Measurements from ENCODE around the gene TMCC1.
"Not testable (repeated sequence)": the region's sequence is repeated elsewhere in the genome, so short reads cannot be mapped to it uniquely, and the experiment has no call there.

Gene TMCC1

GRCh38 chr3:129837065-129837642, 56.4 kb downstream of the TMCC1 start:
- FAIRE-seq = no peak

GRCh38 chr3:129836381-129837064, 57.0 kb downstream of the TMCC1 start:
- DNase-seq (ENCODE audit: low spot score) (no peak), FAIRE-seq (no peak)

More at GRCh38 chr3:129837065-129837642, 56.4 kb downstream of the TMCC1 start:
- DNase-seq (ENCODE audit: low spot score) = no peak

GRCh38 chr3:129835198-129835597, 58.3 kb downstream of the TMCC1 start:
- no peak for FAIRE-seq

GRCh38 chr3:129834580-129834979, 58.9 kb downstream of the TMCC1 start:
- FAIRE-seq = no peak
- no peak for DNase-seq (ENCODE audit: low spot score)

More at GRCh38 chr3:129835198-129835597, 58.3 kb downstream of the TMCC1 start:
- DNase-seq (ENCODE audit: low spot score) = no peak

GRCh38 chr3:129831942-129832341, 61.6 kb downstream of the TMCC1 start:
- FAIRE-seq; DNase-seq (ENCODE audit: low spot score): not testable (repeated sequence)

- FAIRE-seq (no peak), DNase-seq (ENCODE audit: low spot score) (no peak)
These were observed 62.0 kb downstream of the TMCC1 start for GRCh38 chr3:129831503-129831902.

GRCh38 chr3:129829640-129830039, 63.9 kb downstream of the TMCC1 start:
- DNase-seq (ENCODE audit: low spot score) (peak; percentile 66), FAIRE-seq (peak; percentile 86)

- no peak for FAIRE-seq
- no peak for DNase-seq (ENCODE audit: low spot score)
These were observed 65.7 kb downstream of the TMCC1 start for GRCh38 chr3:129827765-129828164.

- FAIRE-seq = peak; percentile 73
- DNase-seq (ENCODE audit: low spot score) = peak; percentile 28
These were observed 68.5 kb downstream of the TMCC1 start for GRCh38 chr3:129824926-129825541.

GRCh38 chr3:129822679-129823078, 70.8 kb downstream of the TMCC1 start:
- FAIRE-seq (no peak), DNase-seq (ENCODE audit: low spot score) (no peak)

- FAIRE-seq (no peak), DNase-seq (ENCODE audit: low spot score) (no peak)
These were observed 71.3 kb downstream of the TMCC1 start for GRCh38 chr3:129822241-129822640.

GRCh38 chr3:129820587-129820986, 72.9 kb downstream of the TMCC1 start:
- no peak for FAIRE-seq

GRCh38 chr3:129812589-129812988, 80.9 kb downstream of the TMCC1 start:
- no peak for FAIRE-seq
- DNase-seq (ENCODE audit: low spot score) = no peak

More at GRCh38 chr3:129820587-129820986, 72.9 kb downstream of the TMCC1 start:
- DNase-seq (ENCODE audit: low spot score) = no peak

- FAIRE-seq = no peak
- no peak for DNase-seq (ENCODE audit: low spot score)
These were observed 84.2 kb downstream of the TMCC1 start for GRCh38 chr3:129809297-129809696.

- no peak for FAIRE-seq
- no peak for DNase-seq (ENCODE audit: low spot score)
These were observed 97.4 kb downstream of the TMCC1 start for GRCh38 chr3:129796146-129796545.

- DNase-seq (ENCODE audit: low spot score) (peak; percentile 69), FAIRE-seq (peak; percentile 87)
These were observed 98.1 kb downstream of the TMCC1 start for GRCh38 chr3:129795186-129796010.

GRCh38 chr3:129794311-129795185, 99.0 kb downstream of the TMCC1 start:
- FAIRE-seq (peak; percentile 74), DNase-seq (ENCODE audit: low spot score) (peak; percentile 68)

- DNase-seq (ENCODE audit: low spot score) (no peak), FAIRE-seq (no peak)
These were observed 99.6 kb downstream of the TMCC1 start for GRCh38 chr3:129793942-129794310.

GRCh38 chr3:129793319-129793718, 100.2 kb downstream of the TMCC1 start:
- FAIRE-seq (no peak), DNase-seq (ENCODE audit: low spot score) (no peak)

GRCh38 chr3:129783470-129783869, 110.0 kb downstream of the TMCC1 start:
- FAIRE-seq (no peak), DNase-seq (ENCODE audit: low spot score) (no peak)

GRCh38 chr3:129778871-129779270, 114.6 kb downstream of the TMCC1 start:
- FAIRE-seq (no peak), DNase-seq (ENCODE audit: low spot score) (no peak)
